Immature natural killer cell (primary cell): ENCODE data around the gene CCDC150. TPM values are rescaled to one million over a fixed set of nuclear protein-coding genes. Genes with fewer than 3 reads are reported as not detected.

ENCODE experiments used
- DNase-seq, 3 donors: peaks; one replicate each; pipeline ENCODE4 v3.0.0; 2022; ENCODE audit warnings: mixed read lengths in 1 of 3
- H3K27ac Mint-ChIP-seq, 6 donors: one replicate each; pipeline ENCODE4 v1.8.0; 2020; ENCODE audit warnings: mixed read lengths in 6 of 6, mild to moderate bottlenecking in 5 of 6, inconsistent platforms in 4 of 6, moderate library complexity in 3 of 6
- H3K27me3 Mint-ChIP-seq, 3 donors: one replicate each; pipeline ENCODE4 v1.8.0; 2020 to 2021; ENCODE audit warnings: low read depth in 3 of 3, mild to moderate bottlenecking in 3 of 3, mixed read lengths in 3 of 3, moderate library complexity in 3 of 3, inconsistent platforms in 1 of 3
- H3K36me3 Mint-ChIP-seq, 3 donors: one replicate each; pipeline ENCODE4 v1.8.0; 2020; ENCODE audit warnings: mixed read lengths in 3 of 3, inconsistent platforms in 2 of 3, mild to moderate bottlenecking in 2 of 3
- H3K4me1 Mint-ChIP-seq, 2 donors: one replicate each; pipeline ENCODE4 v1.8.0; 2020; ENCODE audit warnings: inconsistent platforms in 2 of 2, mild to moderate bottlenecking in 2 of 2, mixed read lengths in 2 of 2, moderate library complexity in 1 of 2
- H3K4me3 Mint-ChIP-seq, 5 donors: one replicate each; pipeline ENCODE4 v1.8.0; 2020; ENCODE audit warnings: mild to moderate bottlenecking in 5 of 5, mixed read lengths in 5 of 5, inconsistent platforms in 3 of 5, moderate library complexity in 3 of 5
- H3K9me3 Mint-ChIP-seq, 6 donors: one replicate each; pipeline ENCODE4 v1.8.0; 2020; ENCODE audit warnings: mild to moderate bottlenecking in 6 of 6, mixed read lengths in 6 of 6, inconsistent platforms in 4 of 6, moderate library complexity in 3 of 6
- polyA plus RNA-seq, 3 donors: library from polyadenylated mRNA; unstranded; fragments of 300-500 nt; fragmentation: Illumina TruSeq; gene quantifications; one replicate each; pipeline ENCODE4 v1.2.3, GENCODE V29; 2021

Gene CCDC150
- polyA plus RNA-seq, result not detected

DNA sequence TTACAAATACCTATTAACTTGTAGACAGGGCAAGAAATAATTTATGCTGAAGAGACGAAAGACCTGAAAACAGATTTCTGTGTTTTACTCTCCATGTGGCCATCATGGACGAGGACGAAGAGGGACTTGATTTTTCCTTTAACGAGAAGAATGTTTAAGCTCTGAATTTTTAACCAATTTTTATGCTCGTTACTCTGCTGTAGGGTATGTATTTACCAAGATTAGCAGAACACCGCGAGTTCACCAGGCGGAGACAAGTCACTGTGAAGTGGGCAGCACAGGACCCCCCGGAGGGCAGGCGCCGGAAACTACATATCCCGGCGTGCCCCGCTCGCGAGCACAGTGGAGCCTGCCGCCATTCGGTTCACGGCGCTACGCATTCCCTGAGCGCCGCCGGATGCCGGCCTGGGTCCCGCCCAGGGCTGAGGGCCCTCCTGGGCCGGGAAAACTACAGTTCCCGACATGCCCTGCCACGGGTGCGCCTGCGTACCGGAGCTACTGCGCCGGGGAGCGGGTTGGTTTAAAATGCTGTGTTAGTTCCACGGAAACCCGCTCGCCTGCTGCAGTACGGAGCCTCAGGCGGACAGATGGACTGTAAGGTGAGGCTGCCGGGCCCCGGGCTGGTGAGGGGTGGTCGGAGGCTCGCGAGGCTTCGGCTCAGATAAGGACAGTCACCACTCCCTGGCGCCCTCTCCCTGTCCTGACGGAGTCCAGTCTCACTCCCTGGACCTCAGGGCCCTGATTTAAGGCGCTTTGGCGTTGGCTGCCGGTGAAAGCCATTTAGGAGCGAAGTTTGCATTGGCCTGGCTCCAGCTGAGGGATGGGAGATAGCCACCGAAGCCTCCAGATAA is at the start of gene CCDC150:
Gene CCDC150 (plus strand): TSS at position 536 of the 851 bp plus-strand sequence. CDS start 52 bp downstream, at position 588.
- peak; percentile 87 to 90 (median 89) for DNase-seq
- H3K27ac Mint-ChIP-seq, result peak within 1 kb of the TSS in 5 of 6 donors; percentile 18 to 65 (median 43)
- no peaks in the 10 kb centered on the region for H3K9me3 Mint-ChIP-seq
- peaks cover 0 to 2% (median 0%) of the 10 kb centered on the region in 3 donors for H3K27me3 Mint-ChIP-seq
- no peaks in the 10 kb centered on the region for H3K36me3 Mint-ChIP-seq
- H3K4me1 Mint-ChIP-seq, result peaks cover 19 to 31% of the 10 kb centered on the region in 2 donors
- H3K4me3 Mint-ChIP-seq, result peak within 1 kb of the TSS; percentile 84 to 92 (median 88)

DNA sequence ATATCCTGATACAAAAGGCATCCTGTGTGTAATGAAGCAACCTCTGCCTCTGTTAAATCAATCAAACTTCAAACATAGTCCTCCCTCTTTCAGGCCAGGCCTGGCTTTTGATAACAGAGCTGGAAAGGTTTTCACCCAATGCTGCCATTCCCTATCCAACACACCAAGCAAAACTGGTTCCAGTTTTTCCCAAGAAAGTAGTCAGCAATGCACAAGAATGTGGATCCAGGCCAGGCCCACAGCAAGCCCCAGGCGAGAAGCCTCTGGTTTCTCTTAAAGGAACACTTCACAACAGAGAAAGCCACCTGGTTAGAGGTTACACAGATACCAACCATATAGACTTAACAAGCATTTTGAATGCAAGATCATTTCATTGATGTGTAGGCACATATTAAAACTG is 49.2 kb upstream of the CCDC150 start:
- no peak for DNase-seq
- Mint-ChIP-seq H3K4me3 (no peak overlapping the region), H3K27ac (no peak overlapping the region), H3K4me1 (peaks cover 6 to 8% of the 10 kb centered on the region in 2 donors), H3K27me3 (peaks cover 8 to 23% (median 17%) of the 10 kb centered on the region in 3 donors), H3K36me3 (no peaks in the 10 kb centered on the region), H3K9me3 (peaks cover 0 to 10% (median 0%) of the 10 kb centered on the region in 6 donors)

DNA sequence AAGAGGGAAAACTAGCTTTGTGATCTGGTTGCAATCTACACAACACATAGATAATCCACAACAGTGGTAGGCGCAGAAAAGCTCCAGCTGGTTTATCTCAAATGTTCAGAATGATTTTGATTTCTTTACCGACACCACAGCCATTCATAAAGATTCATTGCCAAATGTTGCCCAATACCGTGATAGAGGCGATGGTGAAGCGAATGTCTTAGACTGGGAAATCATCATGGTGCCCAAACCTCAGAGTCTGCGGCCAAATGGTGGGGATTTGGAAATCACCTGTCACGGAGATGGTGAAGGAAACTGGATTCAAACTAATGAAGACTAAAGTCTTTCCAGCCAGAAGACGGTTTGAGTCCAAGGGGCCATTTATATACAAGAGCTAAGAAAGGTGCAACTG is 48.5 kb upstream of the CCDC150 start:
- peaks cover 12 to 26% (median 22%) of the 10 kb centered on the region in 3 donors for H3K27me3 Mint-ChIP-seq
- H3K27ac Mint-ChIP-seq, result no peak overlapping the region
- H3K4me1 Mint-ChIP-seq, result peaks cover 6 to 8% of the 10 kb centered on the region in 2 donors
- no peaks in the 10 kb centered on the region for H3K36me3 Mint-ChIP-seq
- peaks cover 0 to 7% (median 0%) of the 10 kb centered on the region in 6 donors for H3K9me3 Mint-ChIP-seq
- H3K4me3 Mint-ChIP-seq, result peak overlapping the region in 1 of 5 donors; percentile 26
- DNase-seq, result no peak

DNA sequence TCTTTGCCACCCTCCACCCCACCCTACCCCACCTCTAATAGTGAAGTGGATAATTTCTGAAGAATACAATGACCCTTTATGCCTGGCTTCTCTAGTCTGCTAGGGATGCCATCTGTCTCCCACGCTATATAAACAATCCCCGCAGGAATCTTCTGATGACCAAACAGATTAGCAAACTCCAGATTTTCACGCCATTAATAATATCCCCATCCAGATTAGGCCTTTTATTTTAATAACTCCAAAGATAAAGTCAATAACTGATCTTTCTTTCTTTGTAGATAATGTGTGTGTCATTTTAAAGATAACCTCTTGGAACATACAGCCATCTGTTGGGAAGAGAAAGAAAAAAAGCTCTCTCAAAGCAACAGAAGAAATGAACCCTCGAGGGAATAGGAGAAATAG is 47.9 kb upstream of the CCDC150 start:
- no peaks in the 10 kb centered on the region for H3K36me3 Mint-ChIP-seq
- no peak for DNase-seq
- H3K4me3 Mint-ChIP-seq, result peak overlapping the region in 2 of 5 donors; percentile 53 to 73
- H3K9me3 Mint-ChIP-seq, result peaks cover 0 to 3% (median 0%) of the 10 kb centered on the region in 6 donors
- H3K27me3 Mint-ChIP-seq, result peaks cover 12 to 26% (median 23%) of the 10 kb centered on the region in 3 donors
- peaks cover 6 to 8% of the 10 kb centered on the region in 2 donors for H3K4me1 Mint-ChIP-seq
- no peak overlapping the region for H3K27ac Mint-ChIP-seq

DNA sequence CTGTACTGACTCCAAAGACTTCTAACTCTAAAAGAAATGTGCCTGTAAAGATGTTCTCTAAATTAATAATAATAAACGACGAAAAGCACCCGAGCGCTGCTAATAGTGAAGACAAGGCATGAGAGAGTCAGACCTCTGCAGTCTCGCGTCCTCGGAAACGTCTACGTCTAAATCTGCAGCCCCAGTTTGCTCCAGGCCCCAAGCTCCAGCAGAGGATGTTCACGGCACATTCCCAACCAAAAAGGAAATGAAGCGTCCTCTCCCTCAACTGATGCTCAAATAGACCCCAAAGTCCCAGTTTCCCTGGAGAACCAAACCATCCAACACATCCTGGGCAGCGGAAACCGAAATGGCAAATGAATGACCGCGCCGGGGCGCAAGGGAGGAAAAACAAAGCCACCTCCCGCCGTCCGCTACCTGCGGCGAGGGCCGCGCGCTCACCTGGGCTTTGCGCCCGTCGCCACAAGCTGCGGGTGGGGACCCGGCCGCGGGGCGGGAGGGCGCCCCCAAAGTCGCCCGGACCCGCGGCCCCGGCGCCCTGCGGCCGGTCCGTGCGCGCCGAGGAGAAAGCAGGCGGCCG is 47.1 kb upstream of the CCDC150 start:
- H3K4me1 Mint-ChIP-seq, result peaks cover 6 to 8% of the 10 kb centered on the region in 2 donors
- H3K36me3 Mint-ChIP-seq, result no peaks in the 10 kb centered on the region

DNA sequence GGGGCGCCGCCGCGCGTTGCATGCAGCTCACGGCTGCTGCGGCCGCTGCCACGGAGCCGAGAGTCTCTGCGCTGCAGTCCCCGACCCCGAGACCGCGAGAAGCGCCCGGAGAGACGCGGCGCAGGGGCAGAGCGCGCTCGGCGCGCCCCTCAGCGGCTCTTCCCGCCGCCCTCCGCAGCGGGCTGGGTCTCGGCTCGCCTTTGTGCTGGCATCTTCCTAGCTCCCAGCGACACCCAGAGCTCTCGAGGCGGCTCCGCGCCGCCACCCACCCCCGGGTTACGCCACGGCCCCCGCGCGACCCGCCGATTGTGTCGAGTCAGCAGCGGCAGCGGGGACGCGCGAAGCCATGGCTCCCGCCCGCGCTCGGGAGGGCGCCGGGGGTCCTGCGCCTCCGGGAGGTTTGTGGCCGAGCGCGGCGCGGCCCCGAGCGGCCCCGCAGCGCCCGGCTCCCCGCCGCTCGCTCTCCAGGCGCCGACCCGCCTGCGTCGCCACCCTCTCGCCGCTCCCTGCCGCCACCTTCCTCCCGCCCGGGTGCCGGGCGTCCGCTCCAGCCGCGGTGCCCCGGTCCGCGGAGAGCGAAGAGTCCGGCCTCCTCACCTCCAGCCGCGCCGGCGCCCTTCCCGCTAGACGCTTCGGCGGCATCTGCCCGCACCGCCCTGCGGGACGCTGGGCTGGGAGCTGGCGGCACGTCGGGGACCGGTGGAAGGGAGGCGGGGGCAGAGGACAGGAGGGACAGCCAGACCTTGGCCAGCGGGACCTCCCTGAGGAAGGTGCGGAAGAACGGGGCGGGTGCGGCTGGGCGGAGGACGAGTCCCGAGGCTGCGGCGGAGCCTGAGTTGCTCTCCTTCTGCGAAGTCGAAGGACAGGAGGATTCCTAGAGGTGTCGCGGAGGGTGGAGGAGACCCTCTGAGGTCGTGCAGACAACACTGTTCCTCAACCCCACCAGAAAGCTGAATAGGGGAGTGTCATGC is 46.3 kb upstream of the CCDC150 start, which contains the start of gene HECW2:
Gene HECW2 (minus strand): TSS at position 644 of the 971 bp plus-strand sequence.
- peaks cover 6 to 8% of the 10 kb centered on the region in 2 donors for H3K4me1 Mint-ChIP-seq
- peaks cover 12 to 26% (median 23%) of the 10 kb centered on the region in 3 donors for H3K27me3 Mint-ChIP-seq
- no peaks in the 10 kb centered on the region for H3K36me3 Mint-ChIP-seq
- H3K4me3 Mint-ChIP-seq, result peak within 1 kb of the TSS; percentile 53 to 74 (median 73)
- peaks cover 0 to 5% (median 0%) of the 10 kb centered on the region in 6 donors for H3K9me3 Mint-ChIP-seq
- DNase-seq, result no peak
- no peak within 1 kb of the TSS for H3K27ac Mint-ChIP-seq

More for the DNA sequence above, 47.1 kb upstream of the CCDC150 start:
- peaks cover 0 to 5% (median 0%) of the 10 kb centered on the region in 6 donors for H3K9me3 Mint-ChIP-seq
- H3K4me3 Mint-ChIP-seq, result peak overlapping the region; percentile 53 to 74 (median 73)
- no peak for DNase-seq
- peaks cover 12 to 26% (median 23%) of the 10 kb centered on the region in 3 donors for H3K27me3 Mint-ChIP-seq
- H3K27ac Mint-ChIP-seq, result no peak overlapping the region

DNA sequence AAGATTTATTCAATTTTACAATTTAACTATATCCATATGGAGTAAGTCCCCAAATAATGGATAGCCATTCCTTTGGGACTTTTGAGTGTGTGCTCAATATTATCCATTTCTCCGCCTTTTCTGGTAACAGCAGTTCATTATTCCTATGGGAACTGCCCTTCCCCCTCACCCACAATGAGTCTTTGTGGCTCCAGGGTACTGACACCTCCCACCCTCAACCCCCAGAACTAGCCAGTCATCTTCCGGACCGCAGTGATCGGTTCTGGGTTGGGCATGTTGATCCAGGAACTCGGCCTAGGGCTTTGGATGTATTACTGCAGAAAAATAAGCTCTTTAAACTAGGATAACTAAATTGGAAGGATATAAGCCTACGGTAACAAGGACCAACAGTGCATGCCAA is 45.4 kb upstream of the CCDC150 start:
- no peak for DNase-seq
- H3K36me3 Mint-ChIP-seq, result no peaks in the 10 kb centered on the region
- peaks cover 13 to 26% (median 23%) of the 10 kb centered on the region in 3 donors for H3K27me3 Mint-ChIP-seq
- peaks cover 6 to 8% of the 10 kb centered on the region in 2 donors for H3K4me1 Mint-ChIP-seq
- no peak overlapping the region for H3K4me3 Mint-ChIP-seq
- no peak overlapping the region for H3K27ac Mint-ChIP-seq
- peaks cover 0 to 5% (median 0%) of the 10 kb centered on the region in 6 donors for H3K9me3 Mint-ChIP-seq

DNA sequence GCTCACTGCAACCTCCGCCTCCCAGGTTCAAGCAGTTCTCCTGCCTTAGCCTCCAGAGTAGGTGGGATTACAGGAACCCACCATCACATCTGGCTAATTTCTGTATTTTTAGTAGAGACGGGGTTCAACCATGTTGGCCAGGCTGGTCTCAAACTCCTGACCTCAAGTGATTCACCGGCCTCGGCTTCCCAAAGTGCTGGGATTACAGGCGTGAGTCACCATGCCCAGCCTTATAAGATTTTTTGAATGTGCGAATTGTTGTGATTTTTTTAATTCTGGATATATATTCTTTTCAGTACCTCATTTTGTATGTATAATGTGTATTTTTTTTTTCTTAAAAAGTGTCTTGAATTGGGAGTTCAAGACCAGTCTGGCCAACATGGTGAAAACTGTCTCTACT is 42.0 kb upstream of the CCDC150 start:
- Mint-ChIP-seq H3K9me3 (peaks cover 0 to 5% (median 0%) of the 10 kb centered on the region in 6 donors), H3K4me3 (no peak overlapping the region), H3K27ac (no peak overlapping the region), H3K27me3 (peaks cover 7 to 8% (median 8%) of the 10 kb centered on the region in 3 donors), H3K4me1 (peaks cover 0 to 3% of the 10 kb centered on the region in 2 donors), H3K36me3 (no peaks in the 10 kb centered on the region)
- no peak for DNase-seq

DNA sequence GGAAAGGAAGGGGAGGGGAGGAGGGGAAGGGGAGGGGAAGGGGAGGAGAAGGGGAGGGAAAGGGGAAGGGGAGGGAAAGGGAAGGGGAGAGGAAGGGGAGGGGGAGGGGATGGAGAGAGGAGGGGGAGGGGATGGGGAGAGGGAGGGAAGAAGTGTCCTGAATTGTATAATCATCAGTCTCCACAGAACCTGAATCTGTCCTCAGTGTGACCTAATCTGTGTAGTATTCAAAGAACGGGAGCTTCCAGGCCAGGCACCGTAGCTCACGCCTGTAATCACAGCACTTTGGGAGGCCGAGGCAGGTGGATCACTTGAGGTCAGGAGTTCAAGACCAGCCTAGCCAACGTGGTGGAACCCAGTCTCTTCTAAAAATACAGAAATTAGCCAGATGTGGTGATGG is 41.1 kb upstream of the CCDC150 start:
- peaks cover 0 to 5% (median 0%) of the 10 kb centered on the region in 6 donors for H3K9me3 Mint-ChIP-seq
- H3K27me3 Mint-ChIP-seq, result peaks cover 7 to 8% (median 8%) of the 10 kb centered on the region in 3 donors
- H3K4me1 Mint-ChIP-seq, result peaks cover 0 to 3% of the 10 kb centered on the region in 2 donors
- H3K4me3 Mint-ChIP-seq, result no peak overlapping the region
- DNase-seq, result no peak
- H3K27ac Mint-ChIP-seq, result no peak overlapping the region
- H3K36me3 Mint-ChIP-seq, result no peaks in the 10 kb centered on the region

DNA sequence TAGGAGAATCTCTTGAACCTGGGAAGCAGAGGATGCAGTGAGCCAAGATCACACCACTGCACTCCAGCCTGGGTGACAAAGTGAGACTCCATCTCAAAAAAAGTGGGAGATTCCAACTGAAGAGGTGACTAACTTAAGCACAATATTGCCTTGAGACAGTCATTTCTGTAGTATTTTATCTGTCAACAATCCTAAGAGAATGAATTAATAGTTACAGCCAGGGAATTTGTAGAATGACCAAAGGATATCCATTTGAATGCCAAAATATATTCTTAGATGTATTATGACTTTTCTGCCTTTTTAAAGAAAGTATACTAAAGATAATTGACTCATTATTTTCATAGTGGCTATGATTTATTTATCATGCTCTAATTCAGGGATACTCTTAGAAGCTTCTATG is 40.7 kb upstream of the CCDC150 start:
- Mint-ChIP-seq H3K9me3 (peaks cover 0 to 5% (median 0%) of the 10 kb centered on the region in 6 donors), H3K36me3 (no peaks in the 10 kb centered on the region), H3K27me3 (peaks cover 7 to 8% (median 8%) of the 10 kb centered on the region in 3 donors), H3K27ac (no peak overlapping the region), H3K4me3 (no peak overlapping the region), H3K4me1 (no peaks in the 10 kb centered on the region)
- no peak for DNase-seq

DNA sequence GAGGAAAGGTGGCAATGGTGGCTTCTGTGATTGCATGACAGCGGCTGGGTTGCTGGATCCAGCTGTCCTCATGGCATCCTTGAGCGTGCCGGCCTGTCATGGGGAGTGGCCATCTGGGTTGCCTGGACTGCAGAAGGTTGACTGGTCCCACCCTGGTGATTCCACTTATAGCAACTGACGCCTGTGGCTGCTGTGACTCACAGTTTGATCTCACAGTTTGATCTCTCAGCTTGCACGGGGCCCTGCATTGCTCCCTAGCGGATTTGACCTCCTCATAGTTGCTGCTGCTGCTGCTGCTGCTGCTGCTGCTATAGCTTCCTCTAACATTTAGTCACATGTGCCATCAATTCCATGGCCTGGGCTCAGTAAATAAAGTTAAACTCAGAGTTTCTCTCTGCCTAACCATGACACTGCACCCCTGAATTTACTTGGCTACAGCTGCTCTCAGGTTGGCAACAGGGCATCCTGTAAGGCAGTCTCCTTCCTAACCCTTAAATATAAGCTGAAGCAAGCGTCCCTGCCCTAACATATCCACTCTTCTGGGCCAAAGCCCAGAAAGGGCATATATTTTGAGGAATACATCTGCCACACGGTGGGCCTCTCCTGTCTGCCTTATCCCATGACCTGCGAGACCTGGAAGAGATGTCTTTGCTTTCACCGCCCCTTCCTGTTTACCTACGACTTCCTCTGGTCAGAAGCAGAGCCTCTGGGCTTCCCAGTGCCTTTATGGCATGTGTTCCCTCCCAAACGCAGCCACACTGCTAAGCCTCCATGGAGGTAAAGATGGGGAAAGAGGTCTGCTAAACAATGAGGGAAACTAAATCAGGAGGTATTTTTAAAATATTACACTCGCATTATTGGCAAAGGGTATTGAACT is 37.8 kb upstream of the CCDC150 start:
- Mint-ChIP-seq H3K27me3 (peaks cover 0 to 4% (median 0%) of the 10 kb centered on the region in 3 donors), H3K4me1 (no peaks in the 10 kb centered on the region), H3K36me3 (no peaks in the 10 kb centered on the region), H3K4me3 (no peak overlapping the region), H3K9me3 (peaks cover 0 to 3% (median 0%) of the 10 kb centered on the region in 6 donors), H3K27ac (no peak overlapping the region)
- DNase-seq, result no peak

DNA sequence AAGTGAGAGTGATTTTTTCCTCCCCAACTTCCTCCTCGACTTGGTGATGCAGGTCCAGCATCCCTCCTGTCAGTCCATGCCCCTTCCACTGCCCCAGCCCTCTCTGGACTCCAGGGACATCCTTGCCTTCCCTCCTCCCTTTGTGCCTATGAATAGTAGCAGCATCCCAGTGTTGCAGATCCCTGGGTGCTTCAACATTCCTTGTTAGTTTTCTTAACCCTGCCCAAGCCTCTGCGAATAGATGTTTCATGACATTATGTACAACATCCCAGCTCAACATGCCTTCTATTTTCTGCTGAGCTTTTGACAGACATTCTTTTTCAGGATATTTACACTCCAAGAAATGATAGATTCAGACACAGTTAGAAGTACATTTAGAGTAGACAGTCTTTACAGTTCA is 35.3 kb upstream of the CCDC150 start:
- H3K27ac Mint-ChIP-seq, result no peak overlapping the region
- H3K9me3 Mint-ChIP-seq, result no peaks in the 10 kb centered on the region
- no peak overlapping the region for H3K4me3 Mint-ChIP-seq
- no peaks in the 10 kb centered on the region for H3K36me3 Mint-ChIP-seq
- peaks cover 0 to 6% (median 0%) of the 10 kb centered on the region in 3 donors for H3K27me3 Mint-ChIP-seq
- no peak for DNase-seq
- no peaks in the 10 kb centered on the region for H3K4me1 Mint-ChIP-seq
